ENCODE measurements around the gene ZDHHC24.

The ZDHHC24 gene

DNA sequence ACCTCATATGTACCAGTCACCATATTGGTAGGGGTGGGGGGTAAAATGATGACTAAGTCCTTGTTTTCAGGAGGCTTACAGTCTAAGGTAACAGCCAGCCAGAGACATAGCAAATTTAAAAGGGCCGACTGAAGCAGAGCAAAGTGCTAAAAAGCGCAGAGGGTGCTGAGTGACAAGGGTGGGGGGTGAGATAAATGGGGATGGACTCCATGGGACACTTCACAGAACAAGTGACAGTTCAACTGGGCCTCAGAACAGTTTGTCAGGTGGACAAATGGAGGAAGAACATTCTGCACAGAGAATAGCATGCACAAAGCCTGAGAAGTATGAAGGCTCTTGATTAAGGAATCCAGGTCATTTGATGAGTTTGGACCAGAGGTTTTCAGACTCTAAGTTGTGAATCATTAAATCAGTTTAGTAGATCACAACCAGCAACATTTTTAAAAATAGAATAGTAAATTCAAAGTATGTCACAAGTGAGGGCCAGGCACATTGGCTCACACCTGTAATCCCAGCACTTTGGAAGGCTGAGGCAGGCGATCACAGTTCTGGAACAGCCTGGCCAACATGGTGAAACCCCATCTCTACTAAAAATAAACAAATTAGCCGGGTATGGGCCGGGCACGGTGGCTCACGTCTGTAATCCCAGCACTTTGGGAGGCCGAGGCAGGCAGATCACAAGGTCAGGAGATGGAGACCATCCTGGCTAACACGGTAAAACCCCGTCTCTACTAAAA, 21.4 kb downstream of the ZDHHC24 start:
- H3K4me3 ChIP-seq (ENCODE audit: low read length), result no peak overlapping the region
- TF ChIP-seq, protein P1, sequence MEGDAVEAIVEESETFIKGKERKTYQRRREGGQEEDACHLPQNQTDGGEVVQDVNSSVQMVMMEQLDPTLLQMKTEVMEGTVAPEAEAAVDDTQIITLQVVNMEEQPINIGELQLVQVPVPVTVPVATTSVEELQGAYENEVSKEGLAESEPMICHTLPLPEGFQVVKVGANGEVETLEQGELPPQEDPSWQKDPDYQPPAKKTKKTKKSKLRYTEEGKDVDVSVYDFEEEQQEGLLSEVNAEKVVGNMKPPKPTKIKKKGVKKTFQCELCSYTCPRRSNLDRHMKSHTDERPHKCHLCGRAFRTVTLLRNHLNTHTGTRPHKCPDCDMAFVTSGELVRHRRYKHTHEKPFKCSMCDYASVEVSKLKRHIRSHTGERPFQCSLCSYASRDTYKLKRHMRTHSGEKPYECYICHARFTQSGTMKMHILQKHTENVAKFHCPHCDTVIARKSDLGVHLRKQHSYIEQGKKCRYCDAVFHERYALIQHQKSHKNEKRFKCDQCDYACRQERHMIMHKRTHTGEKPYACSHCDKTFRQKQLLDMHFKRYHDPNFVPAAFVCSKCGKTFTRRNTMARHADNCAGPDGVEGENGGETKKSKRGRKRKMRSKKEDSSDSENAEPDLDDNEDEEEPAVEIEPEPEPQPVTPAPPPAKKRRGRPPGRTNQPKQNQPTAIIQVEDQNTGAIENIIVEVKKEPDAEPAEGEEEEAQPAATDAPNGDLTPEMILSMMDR (conservative IDR thresholded peaks at IDR 0.05; ENCODE audit: low read depth, low read length), result no peak
- DNase-seq (ENCODE audit: low read depth), result no peak

DNA sequence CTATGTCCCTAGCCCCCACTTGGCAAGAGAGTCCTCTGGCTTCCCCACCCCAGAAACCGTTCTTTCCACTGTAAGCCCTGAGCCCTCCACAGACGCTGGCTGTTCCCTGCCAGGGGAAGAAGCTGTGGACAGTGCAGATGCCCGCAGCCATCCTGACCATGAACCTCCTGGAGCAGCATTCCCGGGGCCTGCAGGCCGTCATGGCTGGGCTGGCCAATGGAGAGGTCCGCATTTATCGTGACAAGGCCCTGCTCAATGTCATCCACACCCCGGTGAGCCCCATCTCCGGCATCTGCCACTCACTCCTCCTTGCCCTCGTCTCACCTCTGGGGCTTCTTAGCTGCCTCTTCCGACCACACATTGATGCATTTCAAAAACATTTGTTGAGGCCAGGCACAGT, 22.2 kb downstream of the ZDHHC24 start:
- H3K4me3 ChIP-seq (ENCODE audit: low read length), result no peak overlapping the region
- DNase-seq (ENCODE audit: low read depth), result no peak
- TF ChIP-seq, protein P1 (conservative IDR thresholded peaks at IDR 0.05; ENCODE audit: low read depth, low read length), result no peak

DNA sequence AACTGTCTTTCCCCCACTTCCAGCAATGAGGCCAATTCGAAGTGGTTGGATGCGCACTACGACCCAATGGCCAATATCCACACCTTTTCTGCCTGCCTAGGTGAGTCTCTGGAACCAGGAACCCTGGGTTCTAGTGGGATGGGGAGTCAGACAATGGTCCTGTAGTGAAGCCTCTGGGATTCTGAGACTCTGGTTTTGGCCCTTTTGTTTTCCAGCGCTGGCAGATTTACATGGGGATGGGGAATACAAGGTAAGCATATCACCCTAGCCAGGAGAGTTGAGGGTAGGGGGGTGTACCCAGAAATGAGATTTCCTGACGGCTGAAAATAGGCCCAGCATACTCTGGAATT, 34.9 kb downstream of the ZDHHC24 start:
- TF ChIP-seq, protein P1 (conservative IDR thresholded peaks at IDR 0.05; ENCODE audit: low read depth, low read length), result no peak
- no peak for DNase-seq (ENCODE audit: low read depth)
- H3K4me3 ChIP-seq (ENCODE audit: low read length), result peak overlapping the region; percentile 99

DNA sequence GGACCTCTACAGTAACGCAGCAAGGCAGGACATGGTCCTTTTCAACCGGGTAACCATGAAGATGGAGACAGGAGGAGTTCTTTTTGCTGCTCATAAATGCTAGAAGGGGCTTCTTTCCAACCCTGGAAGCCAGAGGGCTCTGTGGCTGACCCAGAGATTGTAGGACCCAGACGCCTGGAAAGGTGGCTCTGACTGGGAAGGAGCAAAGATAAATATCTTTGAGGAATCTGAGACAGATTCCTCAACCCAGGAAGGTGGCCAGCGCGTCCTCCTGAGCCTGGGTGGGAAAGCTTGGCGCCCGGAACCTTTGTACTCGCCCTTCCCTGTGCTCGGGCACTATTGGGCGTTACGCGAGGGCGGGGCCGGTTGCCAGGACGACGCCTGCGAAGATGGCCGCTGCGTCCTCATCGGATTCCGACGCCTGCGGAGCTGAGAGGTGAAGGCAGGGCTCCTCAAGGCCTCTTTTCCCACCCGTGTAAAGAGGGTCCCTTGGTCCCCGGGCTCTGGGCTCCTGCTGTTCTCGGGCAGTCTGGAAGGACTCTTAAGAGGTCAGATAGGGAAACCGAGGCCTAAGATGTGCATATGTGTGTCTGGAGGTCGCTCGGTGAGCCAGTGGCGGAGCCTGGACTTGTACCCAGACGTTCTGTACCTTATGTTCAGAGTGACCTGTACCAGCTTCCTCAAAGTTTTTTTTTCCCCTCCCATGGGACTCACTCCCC, 35.4 kb downstream of the ZDHHC24 start, which contains the start of gene BBS1:
TSS of gene BBS1 (plus strand) at position 365 of the 719 bp plus-strand sequence. CDS start at position 390, 25 bp downstream.
- DNase-seq (ENCODE audit: low read depth), result peak; percentile 11
- TF ChIP-seq, protein P1 (conservative IDR thresholded peaks at IDR 0.05; ENCODE audit: low read depth, low read length), result peak; percentile 9
- peak within 1 kb of the TSS; percentile 99 for H3K4me3 ChIP-seq (ENCODE audit: low read length)

DNA sequence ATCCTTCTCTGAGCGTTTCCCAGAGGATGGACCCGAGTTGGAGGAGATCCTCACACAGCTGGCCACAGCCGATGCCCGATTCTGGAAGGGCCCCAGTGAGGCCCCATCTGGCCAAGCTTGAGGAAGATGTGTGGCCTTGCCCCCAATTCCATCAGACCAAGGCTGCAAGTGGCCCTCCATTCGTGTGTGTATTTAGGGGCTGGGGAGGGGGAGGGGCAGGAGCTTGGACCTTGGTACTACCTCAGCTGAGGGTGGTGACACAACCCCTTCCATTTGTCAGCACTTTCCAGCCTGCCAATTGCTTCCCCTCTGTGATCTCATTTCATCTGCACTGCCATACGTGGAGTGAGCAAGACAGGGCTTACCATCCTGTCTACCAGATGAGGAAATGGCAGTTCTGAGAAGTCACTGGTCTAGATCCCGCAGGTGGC, 36.7 kb downstream of the ZDHHC24 start:
- H3K4me3 ChIP-seq (ENCODE audit: low read length), result no peak overlapping the region
- TF ChIP-seq, protein P1 (conservative IDR thresholded peaks at IDR 0.05; ENCODE audit: low read depth, low read length), result no peak
- DNase-seq (ENCODE audit: low read depth), result no peak

DNA sequence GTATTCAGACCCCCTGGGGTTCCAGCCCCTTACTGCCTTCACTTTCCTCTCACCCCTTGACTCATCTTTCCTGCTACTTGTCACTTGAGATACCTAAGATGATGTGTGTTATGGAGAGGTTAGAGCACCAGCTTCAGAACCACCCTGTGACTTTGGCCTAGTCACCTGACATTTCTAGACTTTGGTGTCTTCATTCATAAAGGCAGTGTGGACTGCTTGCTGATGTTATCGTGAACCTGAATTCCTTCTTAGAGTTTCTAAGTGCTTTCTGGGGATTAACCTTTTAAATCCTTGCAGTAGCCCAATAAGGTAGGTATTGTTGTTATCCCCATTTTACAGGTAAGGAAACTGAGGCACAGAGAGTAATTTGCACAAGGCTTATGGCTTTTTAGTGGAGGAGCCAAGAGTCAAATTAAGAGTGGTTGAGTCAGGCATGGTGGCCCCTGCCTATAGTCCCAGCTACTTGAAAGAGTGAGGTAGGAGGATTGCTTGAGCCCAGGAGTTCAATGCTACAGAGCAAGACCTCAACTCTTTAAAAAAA, 40.5 kb downstream of the ZDHHC24 start:
- DNase-seq (ENCODE audit: low read depth), result no peak
- TF ChIP-seq, protein P1 (conservative IDR thresholded peaks at IDR 0.05; ENCODE audit: low read depth, low read length), result no peak
- H3K4me3 ChIP-seq (ENCODE audit: low read length), result no peak overlapping the region

Measured in retinal pigment epithelial cell (primary cell).